ENCODE measurements around the gene SCAND1.

SCAND1 gene

DNA sequence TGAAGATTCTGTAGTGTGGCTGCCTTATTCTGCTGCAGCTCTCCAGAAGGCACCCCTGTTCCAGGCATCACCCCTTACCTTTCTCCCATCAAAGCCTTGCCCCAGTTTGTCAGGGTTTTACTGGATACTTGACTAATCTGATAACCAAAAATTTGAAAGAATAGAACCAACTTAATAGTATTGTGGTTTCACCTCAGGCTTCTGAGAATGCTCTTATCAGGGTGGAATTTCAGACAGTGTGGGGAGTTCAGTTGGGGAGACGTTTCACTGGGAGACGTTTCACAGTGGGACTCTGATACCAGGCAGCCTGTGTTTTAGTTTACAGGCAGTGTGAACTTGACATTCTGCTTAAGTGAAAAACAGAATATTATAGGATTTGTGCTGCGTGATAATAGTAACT, 50.5 kb downstream of the SCAND1 start:
- peak; percentile 67 for DNase-seq

Data from hematopoietic multipotent progenitor cell treated with erythropoietin and hydrocortisone succinate and interleukin-3 and kit ligand, for 4 days (in vitro differentiated cells).